ENCODE data around the gene PHF11. TPM values are rescaled to one million over a fixed set of nuclear protein-coding genes. Genes with fewer than 3 reads are reported as not detected.

Gene PHF11
- total RNA-seq, 3 donors from 2014 or later = 30.2 to 39.9 (median 35.8) TPM

DNA sequence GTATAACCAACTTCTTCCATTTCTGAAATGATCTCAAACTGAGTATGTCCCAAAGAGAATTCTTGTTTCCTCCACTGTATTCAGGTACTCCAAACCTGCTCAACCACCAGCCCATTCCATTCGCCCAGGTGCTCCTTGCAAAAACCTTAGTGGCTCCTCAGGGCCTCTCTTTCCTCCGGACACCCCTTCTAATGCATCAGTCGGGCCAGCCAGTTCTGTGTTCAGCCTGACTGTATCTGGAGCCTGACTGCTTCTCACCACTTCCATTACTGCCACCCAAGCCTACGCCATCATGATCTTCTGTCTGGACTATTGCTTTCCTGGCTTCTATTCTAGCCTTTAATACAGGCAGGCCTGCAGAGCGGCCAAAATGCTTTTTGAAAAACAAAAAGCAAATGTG is 1.5 kb downstream of the PHF11 start:
- TF ChIP-seq, protein P1, sequence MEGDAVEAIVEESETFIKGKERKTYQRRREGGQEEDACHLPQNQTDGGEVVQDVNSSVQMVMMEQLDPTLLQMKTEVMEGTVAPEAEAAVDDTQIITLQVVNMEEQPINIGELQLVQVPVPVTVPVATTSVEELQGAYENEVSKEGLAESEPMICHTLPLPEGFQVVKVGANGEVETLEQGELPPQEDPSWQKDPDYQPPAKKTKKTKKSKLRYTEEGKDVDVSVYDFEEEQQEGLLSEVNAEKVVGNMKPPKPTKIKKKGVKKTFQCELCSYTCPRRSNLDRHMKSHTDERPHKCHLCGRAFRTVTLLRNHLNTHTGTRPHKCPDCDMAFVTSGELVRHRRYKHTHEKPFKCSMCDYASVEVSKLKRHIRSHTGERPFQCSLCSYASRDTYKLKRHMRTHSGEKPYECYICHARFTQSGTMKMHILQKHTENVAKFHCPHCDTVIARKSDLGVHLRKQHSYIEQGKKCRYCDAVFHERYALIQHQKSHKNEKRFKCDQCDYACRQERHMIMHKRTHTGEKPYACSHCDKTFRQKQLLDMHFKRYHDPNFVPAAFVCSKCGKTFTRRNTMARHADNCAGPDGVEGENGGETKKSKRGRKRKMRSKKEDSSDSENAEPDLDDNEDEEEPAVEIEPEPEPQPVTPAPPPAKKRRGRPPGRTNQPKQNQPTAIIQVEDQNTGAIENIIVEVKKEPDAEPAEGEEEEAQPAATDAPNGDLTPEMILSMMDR (IDR thresholded peaks at IDR 0.05) = no peak
- no peak overlapping the region for H3K4me3 ChIP-seq
- no peaks in the 10 kb centered on the region for H3K4me1 ChIP-seq (ENCODE audit: low read depth)
- no peaks in the 10 kb centered on the region for H3K9me3 ChIP-seq
- H3K36me3 ChIP-seq (ENCODE audit: low read depth) = no peaks in the 10 kb centered on the region
- ATAC-seq = no peak
- no peak for DNase-seq
- intact Hi-C loops (cut with DNase I, micrococcal nuclease) = no loop called here

DNA sequence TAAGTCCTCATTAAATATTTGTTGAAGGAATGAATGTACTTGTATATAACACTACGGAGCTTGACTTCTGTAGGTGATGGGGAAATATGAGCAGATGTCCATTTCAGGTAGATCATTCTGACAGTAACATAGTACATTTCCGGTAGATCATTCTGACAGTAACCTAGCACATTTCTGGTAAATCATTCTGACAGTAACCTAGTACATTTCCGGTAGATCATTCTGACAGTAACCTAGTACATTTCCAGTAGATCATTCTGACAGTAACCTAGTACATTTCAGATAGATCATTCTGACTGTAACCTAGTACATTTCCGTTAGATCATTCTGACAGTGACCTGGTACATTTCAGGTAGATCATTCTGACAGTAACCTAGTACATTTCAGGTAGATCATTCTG is 2.5 kb downstream of the PHF11 start:
- TF ChIP-seq, protein P1 (IDR thresholded peaks at IDR 0.05) = no peak
- no peaks in the 10 kb centered on the region for H3K9me3 ChIP-seq
- intact Hi-C loops (cut with DNase I, micrococcal nuclease) = no loop called here
- H3K4me1 ChIP-seq (ENCODE audit: low read depth) = no peaks in the 10 kb centered on the region
- no peak for DNase-seq
- no peak for ATAC-seq
- no peak overlapping the region for H3K4me3 ChIP-seq
- no peaks in the 10 kb centered on the region for H3K36me3 ChIP-seq (ENCODE audit: low read depth)

DNA sequence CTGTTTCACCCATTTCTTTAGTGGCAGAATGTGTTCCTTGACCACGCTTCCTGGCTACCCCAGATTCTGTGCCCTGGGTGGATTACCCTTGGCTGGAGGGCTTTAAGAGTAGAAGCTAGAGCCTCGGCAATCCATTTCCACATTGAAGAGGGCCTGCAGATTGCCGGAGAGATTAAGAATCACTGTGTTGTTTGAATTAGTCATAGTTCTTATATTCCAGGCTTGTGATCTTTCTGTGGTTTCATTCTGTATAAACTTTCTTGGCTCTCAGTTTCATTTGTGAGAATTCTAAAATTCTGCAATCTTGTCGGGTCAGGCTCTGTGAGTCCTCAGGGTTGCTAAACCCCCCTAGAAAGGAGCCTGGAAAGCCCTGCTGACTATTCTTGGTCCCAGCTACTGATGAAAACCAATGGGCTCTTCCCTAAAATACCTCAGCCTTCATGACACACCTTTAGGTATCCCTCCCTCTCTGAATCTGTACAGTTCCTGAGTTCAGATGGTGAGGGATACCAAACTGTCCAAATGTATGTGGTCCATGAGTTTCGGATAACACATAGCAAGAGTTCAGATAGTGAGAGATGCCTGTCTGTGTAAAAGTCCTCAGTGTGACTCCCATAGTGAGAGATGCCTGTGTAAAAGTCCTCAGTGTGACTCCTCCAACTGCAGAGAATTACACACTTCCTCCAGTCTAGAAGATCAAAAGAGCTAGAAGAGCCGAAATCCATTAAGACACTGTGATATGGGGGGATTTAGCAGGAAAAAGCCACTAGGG is 4.3 kb downstream of the PHF11 start:
- TF ChIP-seq, protein P1 (IDR thresholded peaks at IDR 0.05) = no peak

DNA sequence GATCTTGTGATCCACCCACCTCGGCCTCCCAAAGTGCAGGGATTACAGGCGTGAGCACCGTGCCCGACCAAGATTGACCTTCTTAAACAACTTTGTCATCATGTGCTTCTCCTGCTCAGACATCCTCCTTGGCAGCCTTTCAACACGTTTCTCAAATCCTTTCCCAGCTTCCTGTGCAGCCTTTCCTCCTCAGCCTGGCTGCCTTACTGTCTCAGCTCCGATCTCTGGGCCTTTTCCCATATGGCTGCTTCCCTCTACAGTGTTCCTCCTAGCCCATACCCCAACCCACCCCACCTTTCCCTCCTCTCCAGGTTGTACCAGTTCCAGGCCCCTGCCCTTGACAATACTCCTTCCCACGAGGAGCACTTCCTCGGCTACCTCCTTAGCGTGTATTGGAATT is 7.2 kb downstream of the PHF11 start:
- no peaks in the 10 kb centered on the region for H3K9me3 ChIP-seq
- no peak for ATAC-seq
- intact Hi-C loops (cut with DNase I, micrococcal nuclease) = no loop called here
- no peak overlapping the region for H3K4me3 ChIP-seq
- TF ChIP-seq, protein P1 (IDR thresholded peaks at IDR 0.05) = no peak
- no peaks in the 10 kb centered on the region for H3K36me3 ChIP-seq (ENCODE audit: low read depth)
- peak in 1 of 3 donors; percentile 15 for DNase-seq
- no peaks in the 10 kb centered on the region for H3K4me1 ChIP-seq (ENCODE audit: low read depth)

More for the DNA sequence above, 4.3 kb downstream of the PHF11 start:
- no peak for DNase-seq
- no peaks in the 10 kb centered on the region for H3K36me3 ChIP-seq (ENCODE audit: low read depth)
- no peak for ATAC-seq
- no peaks in the 10 kb centered on the region for H3K4me1 ChIP-seq (ENCODE audit: low read depth)
- H3K4me3 ChIP-seq = no peak overlapping the region
- intact Hi-C loops (cut with DNase I, micrococcal nuclease) = no loop called here
- H3K9me3 ChIP-seq = no peaks in the 10 kb centered on the region

DNA sequence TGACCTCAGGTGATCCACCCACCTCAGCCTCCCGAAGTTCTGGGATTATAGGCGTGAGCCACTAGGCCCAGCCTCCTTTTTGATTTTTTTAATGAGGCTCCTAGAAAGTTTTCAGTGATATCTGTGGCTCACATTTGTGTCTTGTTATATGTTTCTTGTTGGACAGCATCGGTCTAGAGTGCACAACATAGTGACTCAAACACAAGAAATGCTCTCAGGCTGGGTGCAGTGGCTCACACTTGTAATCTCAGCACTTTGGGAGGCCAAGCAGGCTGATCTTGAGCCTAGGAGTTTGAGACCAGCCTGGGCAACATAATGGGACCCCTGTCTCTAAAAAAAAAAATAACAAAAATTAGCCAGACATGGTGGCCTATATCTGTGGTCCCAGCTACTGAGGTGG is 8.2 kb downstream of the PHF11 start:
- no peak for DNase-seq
- Histone ChIP-seq H3K9me3 (no peaks in the 10 kb centered on the region), H3K4me1 (ENCODE audit: low read depth) (no peaks in the 10 kb centered on the region), H3K36me3 (ENCODE audit: low read depth) (no peaks in the 10 kb centered on the region), H3K4me3 (no peak overlapping the region)
- intact Hi-C loops (cut with DNase I, micrococcal nuclease) = no loop called here
- ATAC-seq = no peak
- TF ChIP-seq, protein P1 (IDR thresholded peaks at IDR 0.05) = no peak

Measured in mucosa of descending colon (tissue), 3 donors.